ENCODE results near the gene IGSF10.

GRCh38 chr3:151437906-151438305 lies 23.0 kb downstream of the IGSF10 start:
- TF ChIP-seq POLR2A (IDR thresholded peaks at IDR 0.05; ENCODE audit: low read length) (no peak), GATA1 (IDR thresholded peaks at IDR 0.05; ENCODE audit: low read depth, low read length) (no peak)

Data from erythroblast (primary cell).